Measurements from ENCODE around the gene KCNAB1. TPM values are rescaled to one million over a fixed set of nuclear protein-coding genes. Genes with fewer than 3 reads are reported as not detected.

The KCNAB1 gene
- total and polyA plus RNA-seq, 4 donors, result 0.76 to 2.8 (median 1.0) TPM

GRCh38 chr3:156404217-156404616 is 283.8 kb downstream of the KCNAB1 start:
- WGBS, result 54% methylated on average over 3 of the region's 3 CpGs
- no peaks in the 10 kb centered on the region for H3K36me3 ChIP-seq (ENCODE audit: control insufficient read depth in 4 of 4, insufficient read depth in 3 of 4, low read depth in 1 of 4, low read length in 3 of 4)
- TF ChIP-seq YY1 (IDR thresholded peaks at IDR 0.05), result no peak
- TF ChIP-seq EGR1 (IDR thresholded peaks at IDR 0.05; ENCODE audit: low read depth in 2 of 2), result no peak
- TF ChIP-seq SP1 (IDR thresholded peaks at IDR 0.05), result no peak
- TF ChIP-seq FOXA2 (IDR thresholded peaks at IDR 0.05), result no peak
- TF ChIP-seq MAX (IDR thresholded peaks at IDR 0.05), result no peak
- TF ChIP-seq GABPA (IDR thresholded peaks at IDR 0.05 in 1 of 2, conservative IDR thresholded peaks at IDR 0.05 in 1 of 2), result no peak
- no peak for TF ChIP-seq TAF1 (conservative IDR thresholded peaks at IDR 0.05)
- no peak for TF ChIP-seq HNF4A (conservative IDR thresholded peaks at IDR 0.05)
- no peak for TF ChIP-seq RXRA (IDR thresholded peaks at IDR 0.05)
- TF ChIP-seq RAD21 (IDR thresholded peaks at IDR 0.05), result no peak
- TF ChIP-seq JUND (IDR thresholded peaks at IDR 0.05), result no peak
- no peak for TF ChIP-seq HNF4G (IDR thresholded peaks at IDR 0.05)
- TF ChIP-seq ZBTB33 (IDR thresholded peaks at IDR 0.05), result no peak
- no peak for TF ChIP-seq CTCF (IDR thresholded peaks at IDR 0.05; ENCODE audit: low read depth, low read length, missing input control)
- no peak for TF ChIP-seq FOXA1 (IDR thresholded peaks at IDR 0.05)
- no peak for TF ChIP-seq ATF3 (IDR thresholded peaks at IDR 0.05)
- TF ChIP-seq REST (IDR thresholded peaks at IDR 0.05), result no peak
- TF ChIP-seq NR2F2 (IDR thresholded peaks at IDR 0.05), result no peak
- no peaks in the 10 kb centered on the region for H3K27me3 ChIP-seq (ENCODE audit: control insufficient read depth in 4 of 4, insufficient read depth in 4 of 4, low read length in 3 of 4)
- DNase-seq (ENCODE audit: low spot score), result no peak
- H3K9me3 ChIP-seq (ENCODE audit: control insufficient read depth in 4 of 4, low read length in 3 of 4), result no peaks in the 10 kb centered on the region
- H3K4me1 ChIP-seq (ENCODE audit: control insufficient read depth in 4 of 4, insufficient read depth in 4 of 4, low read length in 3 of 4), result no peaks in the 10 kb centered on the region
- no peak overlapping the region for H3K9ac ChIP-seq (ENCODE audit: low read depth in 1 of 2, low read length in 2 of 2)
- H3K27ac ChIP-seq (ENCODE audit: low read depth in 1 of 2, low read length in 2 of 2), result no peak overlapping the region
- H3K4me3 ChIP-seq (ENCODE audit: low read depth in 1 of 3, low read length in 3 of 3), result no peak overlapping the region

Data from liver (tissue), 9 donors.